Measurements from ENCODE around the gene RNF183.
"Not testable (repeated sequence)": the region's sequence is repeated elsewhere in the genome, so short reads cannot be mapped to it uniquely, and the experiment has no call there.

The RNF183 gene

GRCh38 chr9:113316030-113316429 is 12.9 kb upstream of the RNF183 start:
- no peak for DNase-seq (ENCODE audit: low spot score)

DNA sequence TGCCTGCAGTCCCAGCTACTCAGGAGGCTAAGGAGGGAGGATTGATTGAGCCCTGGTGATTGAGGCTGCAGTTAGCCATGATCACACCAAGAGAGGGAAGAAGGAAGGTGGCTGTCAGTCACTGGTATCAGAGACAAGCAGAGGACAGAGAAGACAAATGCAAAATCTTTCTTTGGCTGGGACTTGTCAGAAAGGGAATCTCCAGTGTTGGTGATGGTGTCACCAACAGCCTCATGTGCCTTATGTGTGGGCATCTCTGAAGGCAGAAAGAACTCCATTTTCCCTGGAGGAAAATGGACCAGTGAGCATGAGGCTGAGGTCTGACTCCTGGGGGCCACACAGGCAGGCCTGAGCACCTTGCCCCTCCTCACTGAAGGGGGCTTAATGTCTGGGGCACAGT is 12.1 kb upstream of the RNF183 start:
- DNase-seq (ENCODE audit: low spot score), result no peak

GRCh38 chr9:113313261-113313660 is 10.1 kb upstream of the RNF183 start:
- no peak for DNase-seq (ENCODE audit: low spot score)

- DNase-seq (ENCODE audit: low spot score), result no peak
Observed at GRCh38 chr9:113311961-113312360, 8.8 kb upstream of the RNF183 start.

DNA sequence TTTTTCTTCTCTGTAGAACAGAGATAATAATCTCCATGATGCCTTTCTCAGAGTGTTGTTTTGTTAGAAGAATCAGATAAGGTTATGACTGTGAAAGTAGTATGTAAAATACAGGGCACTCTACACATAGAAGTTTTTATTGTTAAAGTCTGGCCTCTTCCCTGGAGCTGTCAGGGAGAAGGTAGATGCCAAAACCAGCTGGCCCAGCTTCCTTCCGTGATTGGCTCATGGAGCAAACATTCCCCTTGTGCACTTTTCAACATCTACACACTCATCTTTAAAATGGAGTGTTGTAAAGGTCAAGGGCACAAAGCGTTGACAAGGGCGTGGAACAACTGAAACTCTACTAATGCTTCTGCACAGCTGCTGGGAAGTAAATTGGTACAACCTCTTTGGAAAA is 7.4 kb upstream of the RNF183 start:
- DNase-seq (ENCODE audit: low spot score), result no peak

- peak; percentile 77 for DNase-seq (ENCODE audit: low spot score)
Observed at GRCh38 chr9:113309204-113309813, 6.1 kb upstream of the RNF183 start.

GRCh38 chr9:113307396-113307975 is 4.3 kb upstream of the RNF183 start:
- DNase-seq (ENCODE audit: low spot score), result no peak

- DNase-seq (ENCODE audit: low spot score), result no peak
Observed at GRCh38 chr9:113306566-113306965, 3.4 kb upstream of the RNF183 start.

- no peak for DNase-seq (ENCODE audit: low spot score)
Observed at GRCh38 chr9:113301548-113301947, 1.6 kb downstream of the RNF183 start.

DNA sequence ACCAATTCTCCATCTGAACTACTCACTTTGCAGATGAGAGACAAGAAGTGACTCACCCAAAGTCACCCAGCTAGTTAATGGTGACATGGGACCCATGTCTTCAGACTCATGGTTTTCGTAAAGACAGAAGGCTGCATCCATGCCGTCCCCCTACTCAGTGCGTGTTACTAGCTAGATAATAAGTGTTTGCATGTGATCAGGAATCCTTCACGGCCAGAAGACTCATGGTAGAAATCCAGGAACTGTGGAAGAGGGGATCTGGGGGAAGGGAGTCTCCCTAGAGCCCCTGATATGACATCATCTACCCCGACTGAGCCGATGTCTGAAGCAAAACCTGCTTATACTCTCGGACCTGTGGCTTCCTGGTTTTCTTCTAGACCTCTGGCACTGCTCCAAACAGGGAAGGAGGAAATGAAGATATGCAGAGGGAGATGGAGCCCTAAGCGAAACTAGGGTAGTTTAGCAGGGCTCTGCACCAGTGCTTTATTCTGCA is 3.3 kb downstream of the RNF183 start:
- DNase-seq (ENCODE audit: low spot score), result peak; percentile 27

DNA sequence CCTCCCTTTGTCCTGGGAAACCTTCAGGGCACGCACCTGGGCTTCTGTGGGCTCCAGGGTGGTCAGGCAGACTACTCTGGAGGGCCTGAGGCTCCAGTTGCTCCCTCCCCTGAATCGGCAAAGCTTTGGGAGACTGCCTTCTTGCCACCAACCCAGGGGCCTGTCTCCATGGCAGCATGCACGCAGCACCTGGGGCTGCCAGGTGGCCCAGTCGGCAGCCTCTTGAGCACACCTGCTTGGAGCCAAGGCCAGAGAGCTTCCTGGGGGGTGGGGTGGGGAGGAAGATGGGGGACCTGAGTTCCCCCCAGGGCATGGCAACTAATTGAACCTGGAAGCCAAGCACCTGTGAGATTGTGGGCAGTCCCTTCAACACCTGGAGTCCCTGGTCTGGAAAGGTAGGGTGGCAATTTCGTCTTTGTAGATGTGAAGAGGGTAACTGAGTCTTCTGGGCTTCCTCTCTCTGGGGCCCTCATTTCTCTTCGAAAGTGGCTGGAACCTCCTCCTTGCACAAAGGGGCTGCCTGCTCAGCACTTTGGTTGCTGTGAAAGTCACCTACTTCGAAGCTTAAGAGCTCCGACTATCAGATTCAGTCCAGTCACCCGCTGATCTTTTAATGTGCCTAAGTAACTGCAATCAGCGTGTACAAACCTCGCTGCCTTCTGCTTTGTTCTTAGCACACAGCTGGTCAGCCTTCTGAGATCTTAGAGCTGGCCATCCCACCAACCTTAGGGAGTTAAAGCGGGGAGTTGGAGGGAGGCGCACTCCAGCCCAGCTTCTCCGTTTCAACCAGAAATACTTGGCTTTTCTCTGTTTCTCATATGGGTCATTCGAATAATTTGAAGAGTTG is 4.0 kb downstream of the RNF183 start:
- DNase-seq (ENCODE audit: low spot score), result no peak

- DNase-seq (ENCODE audit: low spot score), result no peak
Observed at GRCh38 chr9:113298311-113298710, 4.9 kb downstream of the RNF183 start.

DNA sequence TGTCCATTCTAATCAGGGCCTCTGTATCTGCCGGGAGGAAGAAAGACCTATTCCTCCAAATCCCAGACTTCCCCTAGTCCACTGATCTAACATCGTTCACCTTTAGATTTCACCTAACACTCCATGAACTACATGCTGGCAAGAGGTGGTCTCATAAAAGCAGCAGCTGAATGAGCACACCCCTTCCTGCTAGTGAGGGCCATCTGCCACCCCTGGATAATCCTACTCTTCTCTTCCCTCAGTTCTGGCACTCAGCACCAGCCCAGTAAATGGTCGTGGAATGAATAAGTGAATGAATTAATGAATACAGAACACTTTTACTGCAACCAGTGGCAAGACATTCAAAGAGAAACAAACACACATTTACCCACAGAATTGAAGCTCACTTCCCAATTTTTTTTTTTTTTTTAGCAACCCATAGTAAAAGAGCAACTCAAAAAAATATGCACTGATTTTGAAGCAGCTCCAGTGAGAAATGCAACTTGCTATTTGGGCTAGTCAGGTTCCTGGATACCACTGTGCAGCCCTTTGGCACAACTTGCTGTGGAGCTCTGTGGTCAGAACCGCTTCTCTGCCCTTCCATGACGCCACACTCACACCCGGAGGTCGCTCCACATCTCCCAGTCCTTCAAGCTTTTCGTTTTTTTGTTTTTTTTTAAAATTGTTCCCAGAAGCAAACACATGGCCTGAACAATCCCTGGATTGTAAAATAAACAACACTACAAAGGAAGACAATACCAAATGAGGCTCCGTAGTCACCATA is 6.2 kb downstream of the RNF183 start:
- no peak for DNase-seq (ENCODE audit: low spot score)

- DNase-seq (ENCODE audit: low spot score), result not testable (repeated sequence)
Observed at GRCh38 chr9:113296247-113296646, 6.9 kb downstream of the RNF183 start.

- DNase-seq (ENCODE audit: low spot score), result no peak
Observed at GRCh38 chr9:113293285-113293878, 9.8 kb downstream of the RNF183 start.

DNA sequence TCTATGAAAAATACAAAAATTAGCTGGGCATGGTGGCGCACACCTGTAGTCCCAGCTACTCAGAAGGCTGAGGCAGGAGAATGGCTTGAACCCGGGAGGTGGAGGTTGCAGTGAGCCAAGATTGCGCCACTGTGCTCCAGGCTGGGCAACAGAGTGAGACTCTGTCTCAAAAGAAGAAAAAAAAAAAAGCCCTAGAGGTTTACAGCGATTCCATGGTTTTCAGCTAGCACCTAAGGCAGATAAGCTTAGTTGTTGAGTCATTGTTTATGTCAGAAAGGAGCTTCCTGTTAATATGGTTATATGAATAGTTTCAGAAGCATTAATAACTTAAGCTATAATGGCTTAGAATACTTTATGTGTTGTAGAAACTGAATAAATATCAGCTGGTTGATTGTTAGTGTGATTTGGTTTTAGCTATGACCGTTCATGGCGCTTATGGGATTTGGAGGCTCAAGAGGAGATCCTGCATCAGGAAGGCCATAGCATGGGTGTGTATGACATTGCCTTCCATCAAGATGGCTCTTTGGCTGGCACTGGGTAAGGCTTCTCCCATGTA is 13.0 kb downstream of the RNF183 start:
- DNase-seq (ENCODE audit: low spot score), result peak; percentile 43

DNA sequence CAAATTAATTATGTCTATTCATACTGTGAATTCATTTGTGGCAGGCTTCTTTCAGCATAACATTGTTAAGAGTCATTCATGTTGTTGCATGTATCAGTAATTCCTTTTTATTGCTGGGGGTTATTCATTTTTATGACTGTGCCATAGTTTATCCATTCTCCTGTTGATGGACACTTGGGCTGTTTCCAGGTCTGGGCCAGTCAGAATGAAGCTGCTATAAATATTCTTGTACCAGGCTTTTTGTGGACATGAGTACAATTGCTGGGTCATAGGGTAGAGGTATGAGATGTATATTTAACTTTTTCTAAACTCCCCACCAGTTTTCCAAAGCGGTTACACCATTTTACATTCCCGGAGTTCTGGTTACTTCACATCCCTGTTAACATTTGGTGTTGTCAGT is 14.1 kb downstream of the RNF183 start:
- DNase-seq (ENCODE audit: low spot score), result no peak

DNA sequence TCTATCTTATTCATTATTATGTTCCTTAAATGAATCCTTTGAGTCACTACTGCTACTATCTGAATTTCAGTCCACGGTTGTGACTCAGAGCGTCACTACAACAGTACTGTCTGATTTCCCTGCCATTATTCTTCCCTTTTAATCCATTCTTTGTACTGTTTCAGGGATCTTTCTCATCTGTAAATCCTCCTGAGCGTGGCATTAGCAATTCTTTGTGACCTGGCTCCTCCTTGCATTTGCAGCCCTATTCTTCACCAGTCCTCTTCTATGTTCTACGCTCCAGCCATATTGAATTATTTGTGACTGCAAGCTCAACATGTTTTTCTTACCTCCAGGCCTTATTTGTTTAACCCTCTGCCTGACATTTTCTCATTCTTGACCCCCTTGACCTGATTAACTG is 21.8 kb downstream of the RNF183 start:
- no peak for DNase-seq (ENCODE audit: low spot score)

- no peak for DNase-seq (ENCODE audit: low spot score)
Observed at GRCh38 chr9:113278840-113279239, 24.3 kb downstream of the RNF183 start.

DNA sequence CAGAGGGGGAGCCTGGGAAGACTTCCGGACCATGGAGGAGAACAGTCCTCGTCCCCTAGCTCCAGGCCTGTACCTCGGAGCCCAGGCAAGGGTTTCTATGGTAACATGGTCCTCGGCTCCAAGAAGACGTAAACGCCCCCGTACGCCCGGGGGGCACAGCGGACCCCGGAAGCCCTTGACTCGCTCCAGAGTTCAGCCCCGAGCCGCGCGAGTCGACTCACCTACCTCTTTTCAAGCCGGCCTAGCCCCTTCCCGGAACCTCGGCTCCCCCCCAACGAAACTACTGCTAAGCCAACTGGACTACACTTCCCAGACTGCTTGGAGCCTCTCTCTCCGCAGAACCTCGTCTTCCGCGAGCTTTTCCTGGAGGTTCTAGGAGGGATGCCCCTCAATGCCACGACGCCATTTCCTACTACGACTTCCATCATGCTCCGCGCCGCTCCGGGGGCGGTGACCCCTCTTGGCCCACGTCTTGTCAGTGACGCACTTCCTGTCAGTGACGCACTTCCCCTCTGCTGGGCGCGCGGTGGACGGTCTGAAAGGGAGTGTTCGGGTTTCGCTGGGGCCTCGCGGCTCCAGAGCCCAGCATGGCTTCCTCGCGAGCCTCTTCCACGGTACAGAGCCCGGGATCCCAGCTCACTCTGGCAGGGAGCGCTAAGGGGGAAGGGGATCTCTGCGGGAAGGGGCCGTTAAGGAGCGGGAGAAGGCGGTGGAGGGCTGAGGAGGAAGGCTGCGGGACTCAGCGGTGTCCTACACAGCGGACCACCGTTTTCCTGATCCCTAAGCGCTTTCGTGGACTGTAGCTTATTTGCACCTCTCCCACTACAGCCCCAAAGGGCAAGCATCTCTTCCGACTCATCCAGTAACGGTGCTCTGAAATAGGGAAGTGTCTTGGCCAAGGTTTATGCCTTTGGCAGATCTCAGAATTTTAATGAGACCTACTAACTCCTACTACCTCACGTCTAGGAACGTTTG is 27.7 kb downstream of the RNF183 start, which contains the start of the genes CDC26 and PRPF4:
Gene CDC26 (minus strand): TSS at position 416 of the 975 bp plus-strand sequence. CDS start 3,065 bp downstream, outside the sequence.
Gene PRPF4 (plus strand): TSS at position 502 of the 975 bp plus-strand sequence. CDS start 86 bp downstream, at position 588.
- peak; percentile 97 for DNase-seq (ENCODE audit: low spot score)
